Liver (tissue), 9 donors: Measurements from ENCODE around the gene FAM107A. TPM values are rescaled to one million over a fixed set of nuclear protein-coding genes. Genes with fewer than 3 reads are reported as not detected.

Source experiments
- DNase-seq: peaks from one replicate; pipeline ENCODE4 v3.0.0-alpha.2; 2017; ENCODE audit warnings: low spot score
- H3K27ac ChIP-seq, 2 donors: one replicate each; pipeline ENCODE4 v1.7.0; 2013; ENCODE audit warnings: inconsistent platforms in 2 of 2, low read length in 2 of 2, control low read depth in 1 of 2, low read depth in 1 of 2, mild to moderate bottlenecking in 1 of 2
- H3K27me3 ChIP-seq, 4 donors: one replicate each; pipeline versions ENCODE4 v1.6.1 to v1.7.0; 2013; ENCODE audit warnings: low read length in 3 of 4, inconsistent platforms in 1 of 4, mild to moderate bottlenecking in 1 of 4, moderate library complexity in 1 of 4; ENCODE audit not compliant: control insufficient read depth in 4 of 4, insufficient read depth in 4 of 4
- H3K36me3 ChIP-seq, 4 donors: one replicate each; pipeline versions ENCODE4 v1.6.1 to v1.7.0; 2013; ENCODE audit warnings: low read length in 3 of 4, mild to moderate bottlenecking in 3 of 4, low read depth in 1 of 4, moderate library complexity in 1 of 4; ENCODE audit not compliant: control insufficient read depth in 4 of 4, insufficient read depth in 3 of 4
- H3K4me1 ChIP-seq, 4 donors: one replicate each; pipeline versions ENCODE4 v1.6.1 to v1.7.0; 2013; ENCODE audit warnings: low read length in 3 of 4, mild to moderate bottlenecking in 3 of 4, moderate library complexity in 1 of 4; ENCODE audit not compliant: control insufficient read depth in 4 of 4, insufficient read depth in 4 of 4
- H3K4me3 ChIP-seq, 3 donors: one replicate each; pipeline versions ENCODE4 v1.6.1 to v1.7.0; 2013; ENCODE audit warnings: low read length in 3 of 3, control low read depth in 1 of 3, low read depth in 1 of 3, mild to moderate bottlenecking in 1 of 3
- H3K9ac ChIP-seq, 2 donors: one replicate each; pipeline ENCODE4 v1.7.0; 2013; ENCODE audit warnings: low read length in 2 of 2, mild to moderate bottlenecking in 2 of 2, moderate library complexity in 2 of 2, control low read depth in 1 of 2, low read depth in 1 of 2
- H3K9me3 ChIP-seq, 4 donors: one replicate each; pipeline versions ENCODE4 v1.6.1 to v1.7.0; 2013; ENCODE audit warnings: low read length in 3 of 4; ENCODE audit not compliant: control insufficient read depth in 4 of 4
- ATF3 ChIP-seq: IDR thresholded peaks from 2 replicates; pipeline ENCODE4 v1.6.1; 2016; ENCODE audit warnings: antibody characterized with exemption
- FOXA1 ChIP-seq: IDR thresholded peaks from 2 replicates; pipeline ENCODE4 v1.6.1; 2016; ENCODE audit warnings: antibody characterized with exemption
- GABPA ChIP-seq, 2 donors: IDR thresholded peaks in 1 of 2; conservative IDR thresholded peaks in 1 of 2; 2 replicates each; pipeline ENCODE4 v1.6.1; 2016; ENCODE audit warnings: antibody characterized with exemption in 2 of 2, mild to moderate bottlenecking in 1 of 2, moderate library complexity in 1 of 2
- HNF4A ChIP-seq, 2 donors: conservative IDR thresholded peaks; 2 replicates each; pipeline ENCODE4 v1.6.1; 2016; ENCODE audit warnings: antibody characterized with exemption in 2 of 2, mild to moderate bottlenecking in 2 of 2
- HNF4G ChIP-seq: IDR thresholded peaks from 2 replicates; pipeline ENCODE4 v1.6.1; 2016; ENCODE audit warnings: antibody characterized with exemption
- MAX ChIP-seq: IDR thresholded peaks from 2 replicates; pipeline ENCODE4 v1.6.1; 2016; ENCODE audit warnings: antibody characterized with exemption
- RAD21 ChIP-seq, 2 donors: IDR thresholded peaks; 2 replicates each; pipeline ENCODE4 v1.6.1; 2016; ENCODE audit warnings: antibody characterized with exemption in 2 of 2, mild to moderate bottlenecking in 2 of 2
- RXRA ChIP-seq, 2 donors: IDR thresholded peaks; 2 replicates each; pipeline ENCODE4 v1.6.1; 2017 to 2018; ENCODE audit warnings: antibody characterized with exemption in 2 of 2, mild to moderate bottlenecking in 1 of 2
- TAF1 ChIP-seq: conservative IDR thresholded peaks from 2 replicates; pipeline ENCODE4 v1.6.1; 2016; ENCODE audit warnings: antibody characterized with exemption, mild to moderate bottlenecking
- YY1 ChIP-seq: IDR thresholded peaks from 2 replicates; pipeline ENCODE4 v1.6.1; 2016; ENCODE audit warnings: antibody characterized with exemption, mild to moderate bottlenecking
- WGBS: extraction: QIAGEN DNeasy Blood & Tissue Kit; methylation state at CpG from one replicate; pipeline ENCODE4 v1.1.7; 2013; 5-methylcytosine and 5-hydroxymethylcytosine counted together
- polyA plus RNA-seq, 2 donors: library from polyadenylated mRNA; stranded (reverse) in 1 of 2; unstranded in 1 of 2; fragments of 200-250 nt in 1 of 2; fragments of >200 nt in 1 of 2; fragmentation: Nextera tagmentation in 1 of 2; extraction: Ambion mirVana in 1 of 2; gene quantifications; one replicate each; pipeline versions ENCODE4 v1.2.1 to v1.2.3, GENCODE V29; 2013 to 2015
- total RNA-seq, 2 donors: library from RNA; depleted of rRNA; stranded (reverse); fragments of >200 nt; gene quantifications; one replicate each; pipeline ENCODE4 v1.2.3, GENCODE V29; 2014
- TF ChIP-seq, protein P1 (sequence below): IDR thresholded peaks from 2 replicates; pipeline ENCODE4 v1.6.1; 2016; ENCODE audit warnings: antibody characterized with exemption, mild to moderate bottlenecking
- donor health status: healthy.
- donor health status: healthy.
- donor health status: healthy.
- donor health status: healthy.
- donor health status: healthy.

The FAM107A gene
- total and polyA plus RNA-seq, 4 donors, result 0.05 to 4.7 (median 1.4) TPM

DNA sequence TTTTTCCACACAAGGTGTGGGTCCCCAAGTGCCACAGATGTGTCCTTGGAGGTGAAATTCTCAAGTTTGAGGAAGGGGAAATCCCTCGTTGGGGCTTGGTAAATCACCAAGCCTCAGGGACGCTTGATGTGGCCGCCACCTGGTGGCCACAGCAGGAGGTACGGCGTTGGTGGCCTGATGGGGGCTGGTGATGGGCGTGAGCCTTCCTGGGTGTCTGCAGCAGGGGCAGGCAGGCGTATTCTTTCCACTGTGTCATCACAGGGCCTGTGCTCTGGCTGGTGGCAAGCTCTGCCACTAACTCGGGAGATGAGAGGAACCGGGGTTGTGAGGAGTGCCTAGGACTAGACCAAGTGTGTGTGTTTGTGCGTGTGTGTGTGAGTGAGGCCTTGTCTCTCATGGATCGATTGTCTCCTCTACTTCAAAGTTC lies 44.4 kb downstream of the FAM107A start (continued):
- TF ChIP-seq FOXA1, result no peak
- no peak for TF ChIP-seq HNF4G
- peak; percentile 98 to 99 for TF ChIP-seq RAD21 (IDR thresholded peaks at IDR 0.05)
- TF ChIP-seq TAF1, result no peak

GRCh38 chr3:58531956-58532355 lies 45.2 kb downstream of the FAM107A start:
- Histone ChIP-seq H3K9me3 (no peaks in the 10 kb centered on the region), H3K36me3 (peaks cover 14 to 21% (median 17%) of the 10 kb centered on the region in 4 donors), H3K27ac (peak overlapping the region; percentile 24 to 48), H3K4me1 (peaks cover 4 to 99% (median 89%) of the 10 kb centered on the region in 4 donors), H3K27me3 (no peaks in the 10 kb centered on the region), H3K4me3 (no peak overlapping the region), H3K9ac (no peak overlapping the region)
- TF ChIP-seq HNF4G (no peak), MAX (no peak), GABPA (IDR thresholded peaks at IDR 0.05 in 1 of 2, conservative IDR thresholded peaks at IDR 0.05 in 1 of 2) (no peak), YY1 (no peak), ATF3 (no peak), RXRA (IDR thresholded peaks at IDR 0.05) (peak in 1 of 2 donors; percentile 49)
- 81% methylated on average over 2 of the region's 2 CpGs for WGBS
- no peak for DNase-seq

- H3K27me3 ChIP-seq, result no peaks in the 10 kb centered on the region
- H3K4me1 ChIP-seq, result peaks cover 4 to 99% (median 91%) of the 10 kb centered on the region in 4 donors
- H3K9me3 ChIP-seq, result no peaks in the 10 kb centered on the region
- H3K36me3 ChIP-seq, result peaks cover 14 to 21% (median 18%) of the 10 kb centered on the region in 4 donors
- H3K4me3 ChIP-seq, result no peak overlapping the region
- DNase-seq, result no peak
- H3K9ac ChIP-seq, result no peak overlapping the region
- H3K27ac ChIP-seq, result peak overlapping the region; percentile 24 to 45
- 80% methylated on average over 7 of the region's 7 CpGs for WGBS
- TF ChIP-seq YY1 (no peak), TAF1 (no peak), GABPA (IDR thresholded peaks at IDR 0.05 in 1 of 2, conservative IDR thresholded peaks at IDR 0.05 in 1 of 2) (no peak), HNF4A (conservative IDR thresholded peaks at IDR 0.05) (no peak), MAX (no peak), HNF4G (no peak), RAD21 (IDR thresholded peaks at IDR 0.05) (no peak)
- TF ChIP-seq, protein P1, sequence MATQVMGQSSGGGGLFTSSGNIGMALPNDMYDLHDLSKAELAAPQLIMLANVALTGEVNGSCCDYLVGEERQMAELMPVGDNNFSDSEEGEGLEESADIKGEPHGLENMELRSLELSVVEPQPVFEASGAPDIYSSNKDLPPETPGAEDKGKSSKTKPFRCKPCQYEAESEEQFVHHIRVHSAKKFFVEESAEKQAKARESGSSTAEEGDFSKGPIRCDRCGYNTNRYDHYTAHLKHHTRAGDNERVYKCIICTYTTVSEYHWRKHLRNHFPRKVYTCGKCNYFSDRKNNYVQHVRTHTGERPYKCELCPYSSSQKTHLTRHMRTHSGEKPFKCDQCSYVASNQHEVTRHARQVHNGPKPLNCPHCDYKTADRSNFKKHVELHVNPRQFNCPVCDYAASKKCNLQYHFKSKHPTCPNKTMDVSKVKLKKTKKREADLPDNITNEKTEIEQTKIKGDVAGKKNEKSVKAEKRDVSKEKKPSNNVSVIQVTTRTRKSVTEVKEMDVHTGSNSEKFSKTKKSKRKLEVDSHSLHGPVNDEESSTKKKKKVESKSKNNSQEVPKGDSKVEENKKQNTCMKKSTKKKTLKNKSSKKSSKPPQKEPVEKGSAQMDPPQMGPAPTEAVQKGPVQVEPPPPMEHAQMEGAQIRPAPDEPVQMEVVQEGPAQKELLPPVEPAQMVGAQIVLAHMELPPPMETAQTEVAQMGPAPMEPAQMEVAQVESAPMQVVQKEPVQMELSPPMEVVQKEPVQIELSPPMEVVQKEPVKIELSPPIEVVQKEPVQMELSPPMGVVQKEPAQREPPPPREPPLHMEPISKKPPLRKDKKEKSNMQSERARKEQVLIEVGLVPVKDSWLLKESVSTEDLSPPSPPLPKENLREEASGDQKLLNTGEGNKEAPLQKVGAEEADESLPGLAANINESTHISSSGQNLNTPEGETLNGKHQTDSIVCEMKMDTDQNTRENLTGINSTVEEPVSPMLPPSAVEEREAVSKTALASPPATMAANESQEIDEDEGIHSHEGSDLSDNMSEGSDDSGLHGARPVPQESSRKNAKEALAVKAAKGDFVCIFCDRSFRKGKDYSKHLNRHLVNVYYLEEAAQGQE, result no peak
These were observed 45.6 kb downstream of the FAM107A start for GRCh38 chr3:58531555-58531954.
